D721Med (cell line): ENCODE results near the gene LMAN1L.

Experiments
- DNase-seq: peaks from one replicate; pipeline ENCODE4 v3.0.0; 2011; ENCODE audit warnings: low spot score; ENCODE audit not compliant: insufficient read length
- FAIRE-seq: peaks from 2 replicates; lab custom pipeline; 2011; peaks lifted over from hg19 to GRCh38; lab: Jason Lieb, UNC
- CTCF ChIP-seq: IDR thresholded peaks from 2 replicates; pipeline ENCODE4 v1.5.1; 2012; ENCODE audit warnings: mild to moderate bottlenecking, control low read depth; ENCODE audit not compliant: insufficient read depth; ENCODE audit errors: missing control alignments

LMAN1L gene

GRCh38 chr15:74802290-74802689 is 10.3 kb upstream of the LMAN1L start:
- FAIRE-seq (no peak), DNase-seq (no peak)
- no peak for TF ChIP-seq CTCF

GRCh38 chr15:74802862-74803447 is 9.7 kb upstream of the LMAN1L start:
- no peak for FAIRE-seq
- TF ChIP-seq CTCF, result no peak
- no peak for DNase-seq

DNA sequence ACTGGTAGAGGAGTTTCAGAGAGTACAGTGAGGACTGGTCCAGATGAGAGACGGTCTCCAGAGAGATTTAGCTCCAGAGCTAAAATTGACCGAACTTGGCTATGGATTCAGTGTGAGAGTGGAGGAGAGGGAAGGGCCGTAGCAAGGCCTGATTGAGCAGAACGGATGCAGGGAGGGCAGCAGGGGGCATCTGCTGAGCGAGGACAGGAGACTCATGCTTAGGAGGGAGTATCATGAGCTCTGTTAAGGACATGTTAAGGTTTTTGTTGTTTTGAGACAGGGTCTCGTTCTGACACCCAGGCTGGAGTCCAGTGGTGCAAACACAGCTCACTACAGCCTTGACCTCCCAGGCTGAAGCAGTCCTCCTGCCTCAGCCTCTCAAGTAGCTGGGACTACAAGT is 7.7 kb upstream of the LMAN1L start:
- TF ChIP-seq CTCF, result no peak
- DNase-seq (no peak), FAIRE-seq (no peak)

DNA sequence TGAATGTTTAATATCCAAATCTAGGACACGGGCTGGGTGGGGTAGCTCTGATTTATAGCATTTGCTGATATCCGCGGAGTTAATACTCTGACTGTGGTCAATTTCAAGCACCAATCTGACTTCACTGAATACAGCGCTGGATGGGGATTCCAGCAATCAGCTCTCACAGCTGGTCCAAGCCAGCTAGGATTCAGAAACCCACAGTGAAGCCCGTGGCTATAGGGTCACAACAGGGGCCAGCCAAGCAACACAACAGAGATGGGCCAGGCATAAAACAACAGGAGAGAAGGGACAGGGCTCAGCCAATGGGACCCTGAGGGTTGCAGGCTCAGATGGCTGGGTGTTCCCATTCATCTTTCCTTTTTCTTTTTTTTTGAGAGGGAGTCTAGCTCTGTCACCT is 5.4 kb upstream of the LMAN1L start:
- no peak for DNase-seq
- no peak for FAIRE-seq
- TF ChIP-seq CTCF, result no peak

GRCh38 chr15:74808078-74808839 is 4.4 kb upstream of the LMAN1L start:
- no peak for FAIRE-seq
- DNase-seq, result no peak

DNA sequence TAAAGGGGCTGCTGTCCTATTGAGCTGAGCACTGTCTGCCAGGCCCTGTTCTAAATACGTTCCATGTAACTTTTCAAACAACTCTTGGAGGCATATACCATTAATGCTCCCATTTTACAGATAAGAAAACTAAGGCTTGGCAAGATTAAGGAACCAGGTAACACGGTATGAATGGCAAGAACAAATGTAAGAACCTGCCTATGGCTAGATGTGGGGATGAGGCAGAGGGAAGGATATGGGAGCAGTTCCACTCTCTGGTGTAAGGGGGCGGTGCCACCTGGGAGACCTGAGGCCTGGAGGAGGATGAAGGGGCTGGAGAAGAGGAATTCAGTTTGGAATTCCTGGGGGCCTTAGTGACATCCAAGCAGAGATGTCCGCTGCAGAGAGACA is 3.8 kb upstream of the LMAN1L start:
- no peak for DNase-seq
- no peak for FAIRE-seq
- TF ChIP-seq CTCF, result peak; percentile 11

More at GRCh38 chr15:74808078-74808839, 4.4 kb upstream of the LMAN1L start:
- TF ChIP-seq CTCF, result no peak

DNA sequence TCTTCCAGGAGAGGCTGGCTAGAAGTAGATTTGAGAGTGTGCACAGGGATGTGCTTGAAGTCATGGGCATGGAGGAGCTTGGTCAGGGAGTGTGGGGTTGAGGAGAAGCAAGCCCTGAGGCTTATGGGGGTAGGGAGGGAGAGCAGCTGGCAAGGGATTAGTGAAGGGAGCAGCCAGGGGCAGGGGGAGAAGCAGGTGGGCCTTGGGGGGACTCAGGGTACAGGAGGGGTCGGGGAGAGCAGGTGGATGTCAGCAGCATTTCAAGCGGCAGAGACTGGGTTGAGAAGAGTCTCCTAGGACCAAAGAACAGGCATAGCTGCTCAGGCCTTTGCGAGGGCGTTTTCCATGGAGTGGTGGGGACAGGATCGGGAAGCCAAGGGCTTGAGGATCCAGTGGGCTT is 3.4 kb upstream of the LMAN1L start:
- no peak for TF ChIP-seq CTCF
- DNase-seq (no peak), FAIRE-seq (no peak)
